ENCODE measurements around the gene PNPLA5.
A peak's percentile ranks its signal among the peaks of the same experiment; 100 is the strongest.

The PNPLA5 gene

DNA sequence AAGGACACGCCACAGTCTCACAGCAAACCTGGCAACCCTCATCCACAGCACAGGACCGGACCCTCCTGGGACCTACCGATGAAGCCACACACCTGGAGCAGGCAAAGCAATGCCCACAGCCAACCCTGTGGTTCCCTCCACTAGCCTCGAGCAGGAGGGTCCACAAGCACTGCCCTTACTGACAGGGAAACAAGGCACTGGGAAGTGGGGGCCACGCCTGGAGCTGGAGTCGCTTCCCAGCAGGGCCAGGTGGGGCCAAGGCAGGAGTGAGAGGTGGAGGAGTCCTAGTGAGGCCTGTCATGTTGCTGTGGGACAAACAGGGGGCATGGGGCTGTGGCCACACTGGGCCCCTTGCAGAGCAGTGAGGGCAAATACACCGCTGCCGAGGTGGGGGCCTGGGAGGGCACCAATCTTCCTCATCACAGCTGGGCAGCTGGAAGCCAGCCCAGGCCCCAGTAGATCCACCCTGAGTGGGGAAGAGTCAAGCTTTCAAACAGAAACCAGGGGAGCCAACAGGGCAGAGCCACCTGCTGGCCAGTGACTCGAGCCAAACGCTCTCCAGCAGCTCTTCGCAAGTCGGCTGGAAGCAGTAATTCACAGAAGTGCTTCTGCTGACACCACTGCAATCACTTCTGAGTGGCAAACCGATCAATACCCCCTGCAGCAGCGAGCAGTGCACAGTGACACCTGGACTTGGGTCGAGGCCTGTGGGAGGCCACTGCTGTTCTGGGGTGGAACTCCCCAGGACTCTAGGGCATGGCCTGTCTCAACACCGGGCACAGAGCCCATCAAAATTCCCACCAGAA lies 43.2 kb downstream of the PNPLA5 start:
- Histone ChIP-seq H3K4me3 (ENCODE audit: low read length in 2 of 2) (no peak overlapping the region), H3K27me3 (ENCODE audit: control insufficient read depth in 3 of 3, insufficient read depth in 3 of 3, low read depth in 1 of 3, low read length in 3 of 3) (no peaks in the 10 kb centered on the region), H2BK120ac (ENCODE audit: low read depth, low read length) (no peak overlapping the region), H2AFZ (ENCODE audit: low read length) (no peak overlapping the region), H3K23ac (ENCODE audit: low read depth, low read length, poor library complexity) (peak overlapping the region; percentile 45), H3K9ac (ENCODE audit: low read depth, low read length, poor library complexity) (peak overlapping the region; percentile 68), H3K79me1 (ENCODE audit: low read depth, low read length) (peaks cover 12% of the 10 kb centered on the region), H3K4me1 (ENCODE audit: control insufficient read depth in 2 of 2, insufficient read depth in 1 of 2, low read depth in 1 of 2, low read length in 2 of 2) (peaks cover 0 to 5% of the 10 kb centered on the region in 2 donors), H3K14ac (ENCODE audit: low read length) (no peak overlapping the region), H3K18ac (ENCODE audit: low read length) (peak overlapping the region; percentile 55), H2BK15ac (ENCODE audit: low read length) (no peak overlapping the region), H3K36me3 (replicated peaks in 1 of 2; ENCODE audit: control insufficient read depth in 2 of 2, insufficient read depth in 2 of 2, low read length in 2 of 2) (no peaks in the 10 kb centered on the region), H3K9me3 (replicated peaks in 1 of 2; ENCODE audit: control insufficient read depth in 2 of 2, insufficient read depth in 1 of 2, low read depth in 1 of 2, low read length in 2 of 2) (peaks cover 0 to 6% of the 10 kb centered on the region in 2 donors), H3K4me2 (ENCODE audit: insufficient read depth, low read length, poor library complexity, severe bottlenecking) (no peak overlapping the region), H4K91ac (ENCODE audit: low read depth, low read length, poor library complexity) (no peak overlapping the region), H2BK5ac (ENCODE audit: low read length) (no peak overlapping the region), H2AK5ac (ENCODE audit: low read depth, low read length) (peak overlapping the region; percentile 56), H3K27ac (replicated peaks; ENCODE audit: low read length) (no peak overlapping the region), H4K8ac (ENCODE audit: low read depth, low read length) (no peak overlapping the region), H2BK12ac (ENCODE audit: low read length) (peak overlapping the region; percentile 43), H3K4ac (ENCODE audit: low read length) (no peak overlapping the region)
- WGBS, 2 donors (ENCODE audit: extremely low coverage in 2 of 2, insufficient read length in 2 of 2, insufficient replicate concordance in 1 of 2), result no CpG with 5 or more reads among the region's 16 CpGs
- DNase-seq (ENCODE audit: low spot score), result no peak

DNA sequence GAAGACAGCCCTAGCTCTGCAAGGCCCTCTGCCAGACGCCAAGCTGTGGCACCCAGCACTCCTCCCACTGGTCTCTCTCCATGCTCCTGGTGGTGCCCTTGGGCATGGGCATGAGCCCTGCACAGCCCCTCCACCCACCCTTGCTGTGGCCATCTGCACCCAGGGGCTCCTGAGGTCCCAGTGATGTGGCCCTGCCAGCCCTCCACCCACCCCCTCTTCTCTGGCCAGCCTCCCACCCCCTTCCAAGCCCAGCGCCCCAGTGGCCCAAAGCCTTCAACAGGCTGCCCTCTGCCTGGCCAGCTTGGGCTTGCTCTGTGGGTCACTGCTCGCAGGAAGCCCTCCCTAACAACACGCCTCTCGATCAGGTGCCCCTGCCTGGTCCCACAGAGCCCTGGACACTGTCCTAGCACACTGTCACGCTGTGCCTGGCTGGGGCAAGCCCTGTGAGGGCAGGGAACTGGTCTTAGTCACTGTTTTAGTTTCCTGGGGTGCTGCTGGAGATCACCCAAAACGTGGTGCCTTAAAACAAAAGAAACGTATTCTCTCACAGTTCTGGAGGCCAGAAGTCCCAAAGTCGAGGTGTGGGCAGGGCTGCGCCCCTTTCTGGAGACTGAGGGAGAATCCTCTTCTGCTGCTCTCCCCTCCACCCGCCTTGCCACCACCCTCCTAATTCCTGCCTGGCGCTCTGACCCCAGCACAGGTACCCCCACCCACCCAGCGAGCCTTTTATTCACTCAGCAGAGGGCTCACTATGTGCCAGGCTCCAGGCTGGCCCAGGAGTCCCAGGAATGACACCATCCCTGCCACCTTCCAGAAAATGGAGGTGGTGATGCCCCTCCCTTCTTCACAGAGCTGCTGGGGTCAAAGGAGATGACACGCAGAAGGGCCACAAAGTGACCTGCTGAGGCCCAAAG lies 44.2 kb downstream of the PNPLA5 start:
- Histone ChIP-seq H2BK15ac (ENCODE audit: low read length) (peak overlapping the region; percentile 27), H3K79me1 (ENCODE audit: low read depth, low read length) (peaks cover 9% of the 10 kb centered on the region), H3K4me1 (ENCODE audit: control insufficient read depth in 2 of 2, insufficient read depth in 1 of 2, low read depth in 1 of 2, low read length in 2 of 2) (peaks cover 0 to 3% of the 10 kb centered on the region in 2 donors), H3K4me3 (ENCODE audit: low read length in 2 of 2) (no peak overlapping the region), H2AK5ac (ENCODE audit: low read depth, low read length) (peak overlapping the region; percentile 31), H3K18ac (ENCODE audit: low read length) (no peak overlapping the region), H3K36me3 (replicated peaks in 1 of 2; ENCODE audit: control insufficient read depth in 2 of 2, insufficient read depth in 2 of 2, low read length in 2 of 2) (no peaks in the 10 kb centered on the region), H2BK5ac (ENCODE audit: low read length) (no peak overlapping the region), H2BK12ac (ENCODE audit: low read length) (no peak overlapping the region), H3K4ac (ENCODE audit: low read length) (no peak overlapping the region), H4K91ac (ENCODE audit: low read depth, low read length, poor library complexity) (no peak overlapping the region), H3K9me3 (replicated peaks in 1 of 2; ENCODE audit: control insufficient read depth in 2 of 2, insufficient read depth in 1 of 2, low read depth in 1 of 2, low read length in 2 of 2) (peaks cover 0 to 2% of the 10 kb centered on the region in 2 donors), H3K23ac (ENCODE audit: low read depth, low read length, poor library complexity) (peak overlapping the region; percentile 62), H3K4me2 (ENCODE audit: insufficient read depth, low read length, poor library complexity, severe bottlenecking) (no peak overlapping the region), H4K8ac (ENCODE audit: low read depth, low read length) (no peak overlapping the region), H3K27me3 (ENCODE audit: control insufficient read depth in 3 of 3, insufficient read depth in 3 of 3, low read depth in 1 of 3, low read length in 3 of 3) (no peaks in the 10 kb centered on the region), H2AFZ (ENCODE audit: low read length) (no peak overlapping the region), H2BK120ac (ENCODE audit: low read depth, low read length) (no peak overlapping the region), H3K9ac (ENCODE audit: low read depth, low read length, poor library complexity) (peak overlapping the region; percentile 83), H3K14ac (ENCODE audit: low read length) (no peak overlapping the region), H3K27ac (replicated peaks; ENCODE audit: low read length) (no peak overlapping the region)
- no peak for DNase-seq (ENCODE audit: low spot score)
- no CpG with 5 or more reads among the region's 14 CpGs for WGBS, 2 donors (ENCODE audit: extremely low coverage in 2 of 2, insufficient read length in 2 of 2, insufficient replicate concordance in 1 of 2)

DNA sequence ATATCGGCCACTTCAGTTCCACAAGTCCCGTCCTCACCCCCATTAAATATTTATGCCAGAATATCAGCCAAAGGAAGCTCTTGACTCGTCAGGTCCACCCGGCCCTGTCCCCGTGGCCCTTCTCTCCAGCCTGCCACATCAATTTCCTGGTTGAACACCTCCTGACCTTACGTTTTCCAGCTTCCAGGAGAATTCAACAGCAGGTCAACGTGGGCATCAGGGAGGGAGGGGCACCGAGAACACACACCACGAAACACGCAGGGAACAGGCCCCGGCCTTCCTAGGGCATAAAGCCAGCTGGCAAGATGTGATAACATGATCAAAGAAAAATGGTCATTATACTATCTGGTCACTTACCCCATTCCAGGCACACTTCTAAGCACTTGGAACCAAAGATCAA lies 44.8 kb downstream of the PNPLA5 start:
- Histone ChIP-seq H3K9me3 (replicated peaks in 1 of 2; ENCODE audit: control insufficient read depth in 2 of 2, insufficient read depth in 1 of 2, low read depth in 1 of 2, low read length in 2 of 2) (peaks cover 0 to 2% of the 10 kb centered on the region in 2 donors), H3K9ac (ENCODE audit: low read depth, low read length, poor library complexity) (no peak overlapping the region), H3K36me3 (replicated peaks in 1 of 2; ENCODE audit: control insufficient read depth in 2 of 2, insufficient read depth in 2 of 2, low read length in 2 of 2) (no peaks in the 10 kb centered on the region), H4K91ac (ENCODE audit: low read depth, low read length, poor library complexity) (no peak overlapping the region), H3K27ac (replicated peaks; ENCODE audit: low read length) (no peak overlapping the region), H3K4me3 (ENCODE audit: low read length in 2 of 2) (no peak overlapping the region), H2BK5ac (ENCODE audit: low read length) (no peak overlapping the region), H4K8ac (ENCODE audit: low read depth, low read length) (no peak overlapping the region), H2BK15ac (ENCODE audit: low read length) (no peak overlapping the region), H3K4me2 (ENCODE audit: insufficient read depth, low read length, poor library complexity, severe bottlenecking) (no peak overlapping the region), H3K23ac (ENCODE audit: low read depth, low read length, poor library complexity) (peak overlapping the region; percentile 62), H3K4me1 (ENCODE audit: control insufficient read depth in 2 of 2, insufficient read depth in 1 of 2, low read depth in 1 of 2, low read length in 2 of 2) (peaks cover 0 to 3% of the 10 kb centered on the region in 2 donors), H3K14ac (ENCODE audit: low read length) (no peak overlapping the region), H3K18ac (ENCODE audit: low read length) (no peak overlapping the region), H2AFZ (ENCODE audit: low read length) (no peak overlapping the region), H3K27me3 (ENCODE audit: control insufficient read depth in 3 of 3, insufficient read depth in 3 of 3, low read depth in 1 of 3, low read length in 3 of 3) (no peaks in the 10 kb centered on the region), H3K4ac (ENCODE audit: low read length) (no peak overlapping the region), H3K79me1 (ENCODE audit: low read depth, low read length) (peaks cover 9% of the 10 kb centered on the region), H2BK12ac (ENCODE audit: low read length) (no peak overlapping the region), H2AK5ac (ENCODE audit: low read depth, low read length) (no peak overlapping the region), H2BK120ac (ENCODE audit: low read depth, low read length) (no peak overlapping the region)
- no CpG with 5 or more reads among the region's 11 CpGs for WGBS, 2 donors (ENCODE audit: extremely low coverage in 2 of 2, insufficient read length in 2 of 2, insufficient replicate concordance in 1 of 2)
- no peak for DNase-seq (ENCODE audit: low spot score)

- Histone ChIP-seq H3K27ac (replicated peaks; ENCODE audit: low read length) (no peak overlapping the region), H2AK5ac (ENCODE audit: low read depth, low read length) (no peak overlapping the region), H4K8ac (ENCODE audit: low read depth, low read length) (no peak overlapping the region), H3K23ac (ENCODE audit: low read depth, low read length, poor library complexity) (no peak overlapping the region), H2BK120ac (ENCODE audit: low read depth, low read length) (no peak overlapping the region), H3K4ac (ENCODE audit: low read length) (no peak overlapping the region), H2BK15ac (ENCODE audit: low read length) (no peak overlapping the region), H2BK12ac (ENCODE audit: low read length) (no peak overlapping the region), H4K91ac (ENCODE audit: low read depth, low read length, poor library complexity) (no peak overlapping the region), H3K4me1 (ENCODE audit: control insufficient read depth in 2 of 2, insufficient read depth in 1 of 2, low read depth in 1 of 2, low read length in 2 of 2) (peaks cover 0 to 2% of the 10 kb centered on the region in 2 donors), H2AFZ (ENCODE audit: low read length) (no peak overlapping the region), H3K9me3 (replicated peaks in 1 of 2; ENCODE audit: control insufficient read depth in 2 of 2, insufficient read depth in 1 of 2, low read depth in 1 of 2, low read length in 2 of 2) (peaks cover 0 to 2% of the 10 kb centered on the region in 2 donors), H3K79me1 (ENCODE audit: low read depth, low read length) (peaks cover 10% of the 10 kb centered on the region), H3K4me2 (ENCODE audit: insufficient read depth, low read length, poor library complexity, severe bottlenecking) (no peak overlapping the region), H2BK5ac (ENCODE audit: low read length) (no peak overlapping the region), H3K36me3 (replicated peaks in 1 of 2; ENCODE audit: control insufficient read depth in 2 of 2, insufficient read depth in 2 of 2, low read length in 2 of 2) (no peaks in the 10 kb centered on the region), H3K9ac (ENCODE audit: low read depth, low read length, poor library complexity) (no peak overlapping the region), H3K14ac (ENCODE audit: low read length) (no peak overlapping the region), H3K18ac (ENCODE audit: low read length) (no peak overlapping the region), H3K27me3 (ENCODE audit: control insufficient read depth in 3 of 3, insufficient read depth in 3 of 3, low read depth in 1 of 3, low read length in 3 of 3) (no peaks in the 10 kb centered on the region), H3K4me3 (ENCODE audit: low read length in 2 of 2) (no peak overlapping the region)
- WGBS, 2 donors (ENCODE audit: extremely low coverage in 2 of 2, insufficient read length in 2 of 2, insufficient replicate concordance in 1 of 2), result no CpG with 5 or more reads among the region's 11 CpGs
- DNase-seq (ENCODE audit: low spot score), result no peak
These were observed 45.8 kb downstream of the PNPLA5 start for GRCh38 chr22:43845981-43846380.

Data from neuronal stem cell (in vitro differentiated cells).